ENCODE measurements around the gene FOXP1.

FOXP1 gene

DNA sequence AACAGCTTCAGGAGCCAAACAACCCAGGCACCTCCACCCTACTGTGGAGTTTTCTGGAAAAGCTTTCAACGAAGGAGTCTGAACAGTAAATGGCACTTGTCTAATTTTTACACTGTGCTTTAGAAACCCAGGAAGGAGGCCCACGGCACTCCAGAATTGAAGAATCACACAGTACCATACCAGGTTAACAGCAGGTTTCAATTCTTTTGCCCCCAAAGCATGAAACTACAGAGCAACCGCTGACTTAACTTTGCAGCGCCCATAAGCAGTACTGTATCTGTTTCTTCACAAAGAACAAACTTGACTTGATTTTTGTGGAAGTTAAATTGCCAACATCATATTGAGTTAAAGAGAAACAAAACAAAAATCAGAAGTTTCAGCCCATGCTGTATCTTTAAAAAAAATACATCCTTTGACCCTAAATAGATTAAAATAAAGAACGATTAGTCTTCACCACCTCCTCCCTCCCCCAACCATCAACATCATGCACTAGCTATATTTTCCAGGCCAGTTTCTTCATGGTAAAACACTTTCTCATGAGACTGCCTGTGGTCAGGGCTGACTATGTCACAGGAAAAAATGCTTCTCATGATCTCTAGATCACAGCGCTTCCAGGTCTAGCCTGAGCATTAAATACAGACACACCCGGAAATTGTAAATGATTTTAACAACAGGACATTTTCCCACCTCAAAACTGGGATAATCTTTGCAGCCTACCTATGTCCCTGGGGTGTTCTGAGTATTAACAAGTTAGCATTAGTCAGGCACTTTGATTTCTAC lies 456.3 kb downstream of the FOXP1 start:
- DNase-seq (ENCODE audit: low read depth), result peak; percentile 50

DNA sequence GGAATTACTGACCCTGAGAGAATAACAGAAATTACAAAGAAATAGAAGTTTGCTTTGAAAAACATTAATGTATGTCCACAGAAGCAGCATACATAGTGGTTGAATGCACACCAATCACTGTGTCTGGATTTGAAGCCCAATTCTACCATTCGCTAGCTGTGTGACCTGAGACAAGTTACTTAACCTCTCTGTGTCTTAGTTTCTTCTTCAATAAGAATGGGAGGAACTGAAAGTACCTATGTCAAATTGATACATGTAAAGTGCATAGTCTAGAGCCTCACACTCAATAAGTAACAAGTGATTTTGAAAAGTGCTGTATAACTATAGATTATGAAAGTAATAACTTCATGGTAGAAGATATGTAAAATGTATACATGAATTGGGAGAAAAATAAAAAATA lies 457.8 kb downstream of the FOXP1 start:
- DNase-seq (ENCODE audit: low read depth), result no peak

DNA sequence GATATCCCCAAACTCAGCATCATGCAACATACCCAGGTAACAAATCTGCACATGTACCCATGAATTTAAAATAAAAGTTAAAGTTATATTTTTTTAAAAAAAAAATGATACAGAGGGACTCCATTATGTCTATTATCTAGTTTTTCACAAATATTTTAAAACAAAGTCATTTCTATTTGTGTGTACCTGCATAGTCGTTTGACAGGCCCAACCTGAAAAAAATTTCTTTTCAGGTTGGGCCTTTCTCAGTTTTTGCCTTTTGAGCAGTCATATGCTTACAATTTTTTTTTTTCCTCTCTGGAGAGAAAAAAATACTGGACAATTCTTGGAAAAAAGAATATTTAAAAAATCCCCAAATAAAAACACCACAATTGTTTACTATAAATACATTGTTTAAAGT lies 459.5 kb downstream of the FOXP1 start:
- no peak for DNase-seq (ENCODE audit: low read depth)

DNA sequence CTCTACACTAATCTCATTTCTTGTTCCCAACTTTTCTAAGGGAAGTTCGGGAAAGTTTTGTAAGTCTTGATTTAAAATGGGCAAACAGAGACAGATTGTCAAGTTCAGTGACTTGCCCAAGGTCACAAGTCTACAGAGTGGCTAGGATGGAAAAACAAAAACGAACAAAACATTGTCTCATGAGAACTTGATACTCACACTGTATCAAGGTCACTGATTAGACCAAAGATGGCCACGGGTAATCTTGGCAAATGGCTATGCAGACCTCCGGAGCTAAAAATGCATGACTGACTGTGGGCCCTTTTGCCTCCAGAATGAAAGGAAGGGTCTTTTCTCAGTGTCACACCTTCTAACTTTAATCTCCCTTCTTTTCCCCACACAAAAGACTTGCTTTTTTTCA lies 460.9 kb downstream of the FOXP1 start:
- DNase-seq (ENCODE audit: low read depth), result no peak

DNA sequence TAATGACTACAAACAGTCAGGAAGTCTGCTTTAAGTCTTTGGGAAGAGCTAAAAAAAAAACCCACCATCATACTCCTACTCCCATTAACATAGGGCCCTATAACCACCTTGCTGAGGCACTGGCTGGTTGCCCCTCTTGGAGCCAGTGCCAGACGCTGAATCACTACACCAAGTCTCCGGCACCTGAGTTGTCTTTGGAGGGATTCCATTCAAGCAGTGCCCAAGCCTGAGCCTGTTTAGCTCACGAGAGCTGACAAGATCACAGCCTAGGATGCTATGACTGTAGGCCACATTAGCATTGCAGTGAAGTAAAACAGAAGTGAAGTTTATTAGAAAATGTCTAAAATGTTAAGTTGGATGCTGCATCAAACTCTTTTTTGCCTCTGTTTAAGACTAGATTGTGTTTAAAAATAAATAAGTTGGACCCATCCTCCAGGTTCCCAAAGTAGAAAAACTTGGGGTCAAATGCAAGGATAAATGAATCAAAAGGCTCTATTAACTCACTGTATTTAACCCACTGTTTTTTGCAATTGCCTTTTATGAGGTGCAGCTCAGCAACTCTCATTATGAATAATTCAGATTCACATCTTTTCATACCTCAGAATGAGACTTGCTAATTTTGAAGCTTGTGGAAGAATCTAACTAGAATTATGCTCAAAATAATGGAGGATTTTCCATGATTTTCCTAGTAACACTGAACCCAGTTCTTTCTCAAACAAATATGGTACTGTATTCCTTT lies 461.9 kb downstream of the FOXP1 start:
- no peak for DNase-seq (ENCODE audit: low read depth)

DNA sequence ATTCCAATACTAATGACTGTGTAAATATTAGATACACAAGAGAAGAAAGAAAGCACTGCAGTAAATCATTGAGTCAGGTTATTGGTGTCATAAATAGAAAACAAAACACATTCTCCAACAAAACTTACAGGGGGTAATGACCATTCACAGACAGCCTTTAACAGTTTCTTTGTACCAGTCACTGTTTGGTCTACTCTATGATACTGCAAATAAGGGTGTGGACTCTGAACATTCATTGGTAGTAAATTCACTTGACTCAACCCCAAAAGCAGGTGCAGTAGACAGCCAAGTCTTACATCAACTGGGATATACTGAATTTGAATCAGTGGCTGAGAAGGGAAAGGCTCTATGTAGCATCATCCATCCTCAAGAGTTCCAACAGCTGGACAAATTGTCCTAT lies 463.5 kb downstream of the FOXP1 start:
- no peak for DNase-seq (ENCODE audit: low read depth)

DNA sequence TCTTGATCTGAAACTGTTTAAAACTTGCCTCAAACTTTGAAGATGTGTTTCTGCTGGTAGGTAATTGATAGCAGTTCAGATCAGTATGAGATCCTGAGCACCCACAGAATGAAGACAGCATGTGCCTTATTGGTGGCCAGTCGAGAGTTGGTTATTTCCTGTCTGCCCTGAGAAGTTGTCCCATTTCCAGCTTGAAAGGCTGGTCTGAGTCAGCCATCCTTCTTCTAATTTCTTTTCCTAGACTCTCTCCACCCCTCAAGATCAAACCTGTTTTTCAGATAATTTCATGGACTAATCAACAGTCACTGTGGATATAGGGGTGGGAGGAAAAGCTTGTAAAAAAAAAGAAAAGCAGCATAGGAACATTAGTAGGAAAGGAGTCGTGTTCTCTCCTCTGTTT lies 464.4 kb downstream of the FOXP1 start:
- peak; percentile 59 for DNase-seq (ENCODE audit: low read depth)

DNA sequence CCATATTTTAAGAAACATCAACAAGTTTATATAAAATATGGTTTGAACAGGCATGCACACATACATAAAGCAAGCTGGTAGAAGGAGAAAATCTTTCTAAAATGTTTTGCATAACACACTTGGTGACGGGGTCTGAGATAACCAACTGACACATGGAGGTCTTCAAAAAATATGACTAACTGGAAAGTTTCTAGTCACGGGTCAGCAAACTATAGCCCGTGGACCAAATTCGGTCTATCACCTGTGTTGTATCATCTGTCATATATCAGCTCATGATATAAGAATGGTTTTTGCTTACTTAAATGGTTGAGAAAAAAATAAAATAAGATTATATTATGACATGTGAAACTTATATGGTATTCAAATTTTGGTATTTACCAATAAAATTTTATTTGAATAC lies 465.1 kb downstream of the FOXP1 start:
- no peak for DNase-seq (ENCODE audit: low read depth)

DNA sequence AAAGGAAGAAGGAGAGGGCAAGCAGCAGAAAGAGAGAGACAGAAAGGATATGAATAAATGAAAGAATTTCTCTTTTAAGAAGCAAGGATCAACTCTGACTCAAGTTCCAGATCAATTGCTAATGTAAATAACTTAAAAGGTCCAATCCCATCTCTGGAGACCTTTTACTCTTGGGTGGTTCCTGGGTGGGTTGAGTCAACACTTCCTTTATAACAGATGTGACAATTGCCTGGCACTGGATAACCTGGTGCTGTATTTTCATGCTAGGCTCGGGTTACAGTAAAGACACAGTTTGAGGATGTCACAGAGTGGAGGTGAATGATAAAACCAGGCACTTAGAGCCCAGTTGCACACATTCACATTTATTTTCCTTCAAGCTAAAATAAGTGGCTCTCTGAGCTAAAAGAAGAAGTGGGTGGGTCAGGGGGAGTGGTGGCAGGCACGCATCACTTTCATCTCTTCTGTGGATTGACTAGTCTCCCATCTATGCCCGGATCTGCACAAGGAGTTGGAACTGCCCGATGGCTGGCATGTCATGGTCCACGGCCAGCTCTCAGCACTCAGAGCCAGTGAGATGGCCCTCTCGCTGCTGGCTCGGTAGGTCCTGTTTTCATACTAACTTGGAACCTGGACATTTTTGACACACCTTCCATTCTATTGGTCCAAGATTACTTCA lies 465.8 kb downstream of the FOXP1 start:
- peak; percentile 44 for DNase-seq (ENCODE audit: low read depth)

DNA sequence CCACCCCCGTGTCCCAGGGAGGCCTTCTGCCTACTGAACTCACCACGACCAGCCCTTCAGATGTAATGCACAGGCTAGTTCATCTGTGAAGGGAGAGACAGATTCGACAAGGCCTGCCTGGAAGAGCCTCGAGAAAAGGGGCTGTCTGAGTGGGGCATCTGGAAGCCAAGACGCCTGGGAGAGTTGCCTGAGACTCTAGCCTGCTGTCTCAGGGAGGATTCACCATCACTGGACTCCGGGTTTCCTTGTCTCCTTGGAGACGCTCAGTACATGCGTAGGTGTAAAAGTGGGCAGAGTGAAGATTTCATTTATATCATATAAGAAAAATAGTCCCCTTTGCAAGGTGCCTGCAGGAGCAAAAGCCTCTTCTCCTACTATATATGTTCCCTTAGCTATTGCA lies 468.9 kb downstream of the FOXP1 start:
- no peak for DNase-seq (ENCODE audit: low read depth)

DNA sequence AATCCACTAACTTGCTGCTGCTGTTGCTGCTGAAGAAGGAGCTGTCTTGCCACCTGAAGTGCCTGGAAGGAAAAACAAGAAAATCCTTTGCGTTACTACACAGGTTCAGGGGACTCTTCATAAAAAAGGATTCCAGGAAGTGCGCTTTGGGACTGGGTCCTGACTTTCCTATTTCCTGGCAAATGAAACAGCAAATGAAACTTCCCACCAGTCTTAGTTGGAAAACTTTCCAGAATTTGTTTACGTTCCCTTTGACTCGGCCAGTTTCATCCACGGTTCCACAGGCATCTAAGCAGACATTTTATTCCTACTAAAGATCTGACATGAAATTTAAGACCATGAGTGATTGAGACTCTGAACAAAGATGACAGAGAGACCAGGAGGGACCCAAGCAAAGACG lies 471.0 kb downstream of the FOXP1 start:
- no peak for DNase-seq (ENCODE audit: low read depth)

DNA sequence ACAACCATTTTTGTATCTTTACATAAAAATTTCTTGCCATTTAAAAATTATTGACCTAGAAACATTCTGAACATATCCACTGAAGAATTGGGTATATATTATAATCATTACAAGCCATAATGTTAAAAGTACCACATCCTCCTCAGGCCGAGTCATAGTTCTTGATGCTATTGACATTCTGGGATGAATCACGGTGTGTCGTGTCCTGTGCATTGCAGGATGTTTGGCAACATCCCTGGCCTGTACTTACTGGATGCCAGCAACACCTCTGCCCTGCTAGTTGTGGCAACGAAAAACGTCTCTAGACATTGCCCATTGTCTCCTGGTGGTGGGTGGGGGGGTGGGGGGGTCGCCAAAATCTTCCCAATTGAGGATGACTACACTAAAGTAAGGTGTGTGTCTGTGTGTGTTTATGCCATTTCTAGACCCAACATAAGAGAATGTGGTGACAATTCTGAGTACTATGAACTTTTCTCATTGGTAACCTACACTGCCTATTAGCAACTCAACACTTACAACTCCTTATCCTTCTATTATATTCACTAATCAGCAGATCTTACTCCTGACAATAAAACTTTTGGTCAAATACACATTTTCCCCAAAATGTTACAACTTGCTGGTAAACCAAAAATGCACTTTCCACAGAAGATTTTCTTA lies 471.6 kb downstream of the FOXP1 start:
- DNase-seq (ENCODE audit: low read depth), result peak; percentile 93

DNA sequence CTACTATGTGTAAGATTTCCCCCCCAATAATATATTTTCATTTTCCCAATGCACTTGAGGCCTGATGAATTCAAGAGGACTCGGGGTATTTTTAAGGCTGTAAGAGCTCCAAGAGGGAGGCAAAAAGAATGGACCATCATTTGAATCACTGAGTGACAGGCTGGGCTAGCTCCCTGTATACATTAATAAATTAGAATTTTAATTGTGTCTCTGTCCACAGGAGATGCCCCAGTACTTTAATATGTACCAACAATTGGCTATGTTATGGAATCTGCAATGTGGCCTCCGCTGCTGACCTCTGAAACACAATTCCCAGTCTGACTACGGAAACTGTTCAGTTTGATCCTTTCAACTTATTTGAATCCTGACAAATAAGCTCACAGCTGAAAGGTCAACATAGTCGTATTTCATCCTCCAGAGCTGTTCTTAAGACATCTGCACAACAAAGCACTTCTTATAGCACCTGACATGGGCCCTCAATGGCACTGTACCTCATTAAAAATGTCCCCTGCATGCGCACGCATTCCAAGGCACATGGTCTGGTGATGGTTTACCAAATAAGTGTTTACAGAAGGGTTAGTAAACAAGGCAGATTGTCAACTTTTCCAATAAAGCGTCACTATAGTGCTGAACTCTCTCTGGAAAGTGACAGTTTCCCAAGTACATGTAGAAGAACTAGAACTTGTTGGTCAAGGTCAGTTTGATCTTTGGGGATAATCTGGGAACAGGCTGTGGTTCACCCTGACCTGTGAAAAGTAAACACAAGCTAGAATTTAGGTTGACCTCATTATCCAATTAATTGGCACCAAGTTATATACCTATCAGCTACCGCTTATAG lies 472.9 kb downstream of the FOXP1 start:
- no peak for DNase-seq (ENCODE audit: low read depth)

DNA sequence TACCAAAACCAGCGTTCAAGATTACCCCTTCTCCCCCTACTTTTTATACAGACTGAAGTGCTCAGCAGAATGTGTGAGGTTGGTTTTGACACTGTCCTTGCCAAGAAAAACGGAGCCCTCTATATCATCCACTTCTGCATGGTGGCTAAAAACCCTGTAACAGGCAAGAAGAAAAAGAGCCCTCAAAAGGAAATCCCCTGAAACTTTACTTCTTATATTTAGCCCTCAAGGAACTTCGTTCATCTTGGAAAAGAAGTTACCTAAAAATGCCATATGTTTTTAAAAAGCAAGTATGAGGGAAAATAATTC lies 473.6 kb downstream of the FOXP1 start:
- no peak for DNase-seq (ENCODE audit: low read depth)

DNA sequence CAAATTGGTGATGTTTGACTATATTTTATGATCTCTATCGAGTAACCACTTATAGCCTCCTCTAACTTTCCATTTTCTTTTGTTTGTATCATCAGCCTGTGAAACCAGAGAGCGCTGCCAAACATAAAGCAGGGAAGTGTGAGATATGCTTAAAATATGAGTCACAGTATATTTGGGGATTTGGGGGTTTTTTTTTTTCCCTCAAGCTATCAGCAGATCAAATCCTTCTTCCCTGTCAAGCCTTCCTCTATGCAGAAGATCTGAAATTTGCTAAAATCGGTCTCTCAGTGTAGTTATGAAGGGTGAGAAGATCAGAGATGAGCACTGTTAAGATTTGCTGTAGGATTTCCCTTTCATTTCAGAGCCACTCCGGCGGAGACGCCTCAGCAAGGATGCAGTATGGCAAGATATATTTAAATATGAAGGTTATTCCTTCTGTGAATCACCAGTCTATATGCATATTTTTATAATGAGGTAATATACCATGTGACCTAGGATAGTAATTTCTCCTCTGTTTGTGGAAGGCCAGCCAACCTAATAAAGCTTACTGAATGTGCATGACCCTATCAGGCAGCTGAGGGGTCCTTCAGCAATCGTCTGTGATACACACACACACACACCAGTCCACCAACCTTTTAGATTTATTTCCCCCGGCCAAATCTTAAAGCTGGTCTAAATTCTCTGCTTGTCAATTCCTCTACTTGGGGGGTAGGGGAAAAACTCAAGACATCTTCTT lies 474.1 kb downstream of the FOXP1 start:
- peak; percentile 87 for DNase-seq (ENCODE audit: low read depth)

DNA sequence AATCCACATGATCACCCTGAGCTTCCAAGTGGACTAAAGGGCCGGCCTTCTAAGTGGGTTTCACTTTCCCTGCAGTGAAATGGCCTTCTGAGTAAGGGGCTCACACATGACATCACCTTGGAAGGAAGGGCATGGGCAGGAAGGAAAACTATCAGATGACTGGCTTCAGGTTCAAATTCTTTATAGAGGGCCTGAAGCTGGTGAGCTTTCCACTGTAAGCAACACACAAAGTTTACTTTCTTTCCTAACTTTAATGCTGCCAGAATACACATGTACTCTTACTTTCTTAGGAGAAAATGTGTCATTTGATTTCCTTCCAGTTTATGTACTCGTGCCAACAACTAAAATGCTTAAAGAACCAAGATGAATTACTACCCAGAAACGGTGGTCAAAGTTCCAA lies 475.6 kb downstream of the FOXP1 start:
- DNase-seq (ENCODE audit: low read depth), result no peak

DNA sequence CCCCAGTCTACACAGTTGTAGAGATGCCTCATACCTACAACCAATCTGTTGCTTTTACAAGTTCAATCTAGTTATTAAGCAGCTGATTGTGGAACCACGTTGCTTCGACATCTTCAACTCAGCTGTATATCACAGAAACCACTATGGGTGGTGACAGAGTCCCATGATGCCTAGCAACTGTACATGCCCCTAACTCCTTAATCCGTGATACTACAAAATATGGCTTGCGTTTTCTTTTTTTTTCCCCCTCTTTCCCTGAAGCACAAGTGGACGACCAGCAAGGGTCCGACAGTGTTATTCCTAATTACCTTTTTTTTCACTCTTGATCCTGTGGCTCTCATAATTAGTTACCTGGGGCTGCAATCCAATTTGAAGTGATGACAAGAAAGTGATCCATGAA lies 478.6 kb downstream of the FOXP1 start:
- no peak for DNase-seq (ENCODE audit: low read depth)

DNA sequence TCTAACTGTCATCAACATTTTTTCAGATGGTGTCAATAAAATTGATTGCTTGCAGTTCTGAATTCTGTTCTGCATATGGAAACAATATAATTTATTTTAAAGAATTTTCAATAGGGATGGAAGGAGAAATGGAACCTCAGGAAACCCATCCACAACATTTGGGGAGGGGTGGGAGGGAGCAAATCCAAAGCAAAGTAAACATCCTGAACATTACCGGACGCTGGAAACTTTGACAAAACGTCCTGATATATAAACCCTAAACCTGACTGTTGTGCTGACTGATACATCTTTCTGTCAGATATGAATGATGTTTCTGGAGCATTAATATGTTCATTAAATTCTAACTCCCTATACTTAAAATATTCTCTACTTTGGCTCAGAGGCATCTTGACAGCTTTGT lies 479.0 kb downstream of the FOXP1 start:
- DNase-seq (ENCODE audit: low read depth), result no peak

DNA sequence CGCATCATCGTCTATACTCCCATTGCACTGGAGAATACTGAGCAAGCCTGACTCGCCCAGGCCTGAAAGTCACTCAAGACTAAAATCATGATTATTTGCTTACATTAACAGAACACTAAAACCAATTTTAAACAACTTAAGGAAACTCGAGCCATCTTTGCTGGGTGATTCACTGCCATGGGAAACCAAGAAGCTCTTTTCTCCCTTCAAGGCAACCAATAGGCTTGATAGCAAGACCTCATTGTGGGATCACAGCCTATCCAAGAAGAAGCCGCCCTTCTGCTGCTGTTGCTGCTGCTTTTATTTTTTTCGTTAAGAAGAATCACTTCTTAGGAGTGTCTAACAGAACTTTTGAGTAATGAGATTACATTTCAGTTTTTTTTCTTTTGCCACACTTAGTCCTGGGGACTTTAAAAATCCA lies 479.4 kb downstream of the FOXP1 start:
- DNase-seq (ENCODE audit: low read depth), result peak; percentile 96

DNA sequence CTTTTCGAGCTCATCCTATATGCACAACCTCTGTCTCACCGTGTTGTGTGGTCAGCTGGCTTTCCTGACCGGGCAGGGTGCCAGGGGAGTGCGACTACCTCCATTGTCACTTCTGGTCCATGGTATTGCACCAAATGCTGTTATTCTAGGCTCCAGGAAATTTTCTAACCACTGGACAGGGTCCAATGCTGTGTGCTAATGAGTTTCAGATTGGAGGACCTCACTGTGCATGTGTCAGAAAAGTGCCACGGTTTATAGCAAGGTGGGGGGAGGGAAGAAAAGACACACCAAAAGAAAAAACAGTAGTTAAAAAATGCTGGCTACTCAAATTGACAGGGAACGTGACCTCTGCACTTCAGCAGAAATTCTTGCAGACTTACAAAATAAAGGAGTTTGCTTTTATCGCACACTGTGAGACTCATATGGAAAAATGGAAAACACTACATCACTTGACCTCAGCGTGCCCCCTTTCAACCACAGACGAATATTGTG lies 480.1 kb downstream of the FOXP1 start:
- peak; percentile 97 for DNase-seq (ENCODE audit: low read depth)
